T-helper 9 cell (primary cell): ENCODE data around the gene C13orf46.
A peak's percentile ranks its signal among the peaks of the same experiment; 100 is the strongest.

Experiments used
- DNase-seq: peaks from one replicate; pipeline ENCODE4 v3.0.0-alpha.2; 2020

Gene C13orf46

GRCh38 chr13:113936166-113936965 lies 37.5 kb downstream of the C13orf46 start:
- no peak for DNase-seq

DNA sequence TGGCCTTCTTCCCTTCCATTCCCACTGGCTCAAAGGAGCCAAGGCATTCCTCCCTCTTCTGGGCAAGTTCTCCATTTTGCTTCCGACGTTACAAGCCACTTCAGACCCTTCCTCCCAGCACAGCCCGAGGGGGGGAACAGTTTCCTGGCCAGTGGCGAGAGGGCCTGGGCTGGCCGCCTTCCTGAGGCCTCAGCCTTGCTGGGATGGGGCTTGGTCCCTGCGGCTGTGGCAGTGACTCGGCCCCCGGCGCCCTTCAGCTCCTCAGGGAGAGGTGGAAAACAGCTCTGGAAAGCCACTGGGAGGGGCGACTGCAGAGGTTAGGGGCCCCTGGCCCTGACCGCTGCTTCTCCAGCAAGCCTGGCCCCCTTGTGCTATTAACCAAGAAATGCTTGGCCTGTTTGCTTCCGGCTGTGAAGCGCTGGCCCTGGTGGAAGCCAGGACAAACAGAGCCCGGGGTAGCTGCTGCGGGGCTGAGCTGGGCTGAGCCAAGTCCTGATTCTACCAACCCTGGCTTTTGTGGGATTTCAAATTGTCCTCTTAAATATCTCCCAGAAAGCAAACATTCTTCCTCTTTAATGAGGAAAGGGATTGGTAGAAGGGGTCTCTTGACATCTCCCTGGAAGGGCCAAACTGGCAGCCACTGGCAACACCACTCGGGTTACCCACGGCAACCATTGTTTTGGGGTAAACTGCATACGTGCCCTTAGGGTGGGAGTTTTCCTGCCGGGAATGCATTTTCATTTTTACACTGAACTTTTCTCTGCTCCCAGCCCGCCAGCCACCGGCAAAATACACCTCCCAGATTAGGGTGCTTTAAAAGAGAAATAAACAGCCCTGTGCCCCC lies 38.7 kb downstream of the C13orf46 start:
- no peak for DNase-seq

GRCh38 chr13:113934576-113934975 lies 39.3 kb downstream of the C13orf46 start:
- no peak for DNase-seq

DNA sequence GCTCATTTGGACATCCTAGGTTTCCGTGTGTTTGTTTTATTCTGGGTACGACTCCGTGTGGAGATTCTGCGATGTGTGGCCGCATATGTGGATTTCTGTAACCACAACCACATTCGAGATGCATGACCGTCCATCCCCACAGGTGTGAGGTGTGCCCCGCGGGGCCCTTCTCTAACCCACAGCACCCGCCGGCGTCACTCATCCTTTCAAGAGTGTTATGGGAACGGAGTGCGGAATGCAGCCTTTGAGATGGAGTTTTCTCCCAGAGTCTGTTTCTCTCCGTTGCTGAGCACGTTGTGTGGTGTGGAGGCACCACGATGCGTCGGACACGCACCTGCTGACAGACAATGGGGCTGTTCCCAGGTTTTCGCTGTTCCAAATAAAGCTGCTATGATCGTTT lies 40.0 kb downstream of the C13orf46 start:
- DNase-seq: no peak

- DNase-seq: no peak
Observed at GRCh38 chr13:113931841-113932459, 41.9 kb downstream of the C13orf46 start.

DNA sequence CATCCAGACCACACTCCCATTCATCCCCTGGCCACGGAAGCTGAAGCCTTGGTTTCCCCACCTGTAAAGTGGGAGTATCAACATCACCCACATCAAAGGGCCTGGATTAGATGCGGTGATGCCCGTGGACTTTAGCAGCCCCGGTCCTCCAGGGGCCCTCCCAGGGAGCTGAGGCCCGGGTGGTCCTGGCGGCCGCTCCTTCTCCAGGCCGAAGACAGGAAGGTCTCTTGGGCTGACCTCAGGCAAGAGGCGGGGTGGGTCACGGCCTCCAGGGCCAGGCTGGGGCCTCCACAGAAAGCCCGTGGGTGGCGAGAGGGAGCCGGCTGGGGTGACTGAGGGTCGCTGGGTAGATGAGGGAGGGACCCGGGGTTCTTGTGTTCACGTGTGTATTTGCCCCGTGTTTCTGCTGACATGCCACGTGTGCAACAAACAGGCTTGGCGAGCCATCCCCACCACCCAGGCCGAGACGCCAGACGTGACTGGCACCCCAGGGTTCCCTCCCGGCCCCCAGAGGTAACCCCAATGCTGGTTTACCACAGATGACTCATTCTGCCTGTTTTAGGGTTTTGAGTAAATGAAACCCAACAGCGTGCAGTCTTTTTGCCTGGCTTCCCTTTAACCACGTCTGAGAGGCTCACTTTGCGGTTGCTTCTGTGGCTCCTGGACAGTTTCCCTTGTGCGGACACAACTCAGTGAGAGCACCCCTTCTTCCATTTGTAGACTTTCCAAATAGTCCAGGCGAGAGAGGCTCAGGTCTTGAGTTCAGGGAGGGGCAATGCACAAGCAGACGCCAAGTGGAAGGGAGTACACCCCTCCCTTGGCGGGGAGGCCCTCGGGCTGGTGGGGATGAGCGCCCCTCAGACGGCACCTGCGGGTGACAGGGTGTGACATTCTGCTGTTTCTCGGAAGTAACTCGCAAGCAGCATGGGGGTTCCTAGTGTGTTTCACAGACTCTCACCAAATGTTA lies 42.9 kb downstream of the C13orf46 start:
- DNase-seq: peak; percentile 38

GRCh38 chr13:113929628-113930615 lies 44.0 kb downstream of the C13orf46 start:
- DNase-seq: no peak

DNA sequence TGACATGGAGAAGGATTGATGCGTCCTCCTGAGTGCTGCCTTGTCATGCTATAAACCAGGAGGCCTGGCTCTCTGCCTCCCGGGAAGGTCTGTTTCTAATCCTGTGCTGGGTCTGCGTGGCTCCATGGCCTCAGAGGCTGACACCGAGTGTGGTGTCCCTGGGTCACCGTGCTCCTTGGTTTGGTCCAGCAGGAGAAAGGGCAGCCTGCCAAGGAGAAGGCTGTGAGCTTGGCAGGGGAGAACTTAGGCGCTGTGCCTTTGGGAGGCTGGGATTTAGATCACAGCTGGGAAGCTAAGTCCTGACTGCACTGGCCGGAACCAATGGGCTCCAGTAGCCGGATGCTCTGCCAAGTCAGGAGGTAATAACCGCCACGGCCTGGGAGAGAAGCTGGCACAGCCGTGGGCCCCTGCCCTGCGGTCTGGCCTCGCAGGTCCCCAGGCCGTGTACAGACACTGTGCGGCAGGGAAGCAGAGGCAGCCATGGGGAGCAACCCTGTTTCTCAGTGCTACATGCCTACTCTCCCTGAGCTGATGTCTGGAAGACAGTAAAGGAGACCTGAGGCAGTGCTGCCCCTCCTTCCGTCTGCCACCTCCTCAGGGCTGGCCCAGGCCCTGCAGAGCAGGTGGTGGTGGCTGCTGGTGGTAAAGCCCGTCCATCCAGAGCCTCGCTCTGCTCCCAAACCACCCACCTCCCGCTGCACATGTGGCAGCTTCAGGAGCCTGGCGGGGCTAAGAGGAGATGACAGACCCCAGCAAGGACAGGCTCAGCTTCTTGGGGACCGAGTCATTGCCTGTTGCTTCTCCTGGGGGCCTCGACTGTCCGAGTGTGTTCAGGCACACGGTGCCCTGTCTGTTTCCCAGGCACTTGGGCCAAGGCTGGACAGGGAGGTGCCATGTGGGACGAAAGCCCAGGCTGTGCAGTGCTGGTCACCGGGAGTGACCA lies 44.9 kb downstream of the C13orf46 start:
- DNase-seq: no peak

DNA sequence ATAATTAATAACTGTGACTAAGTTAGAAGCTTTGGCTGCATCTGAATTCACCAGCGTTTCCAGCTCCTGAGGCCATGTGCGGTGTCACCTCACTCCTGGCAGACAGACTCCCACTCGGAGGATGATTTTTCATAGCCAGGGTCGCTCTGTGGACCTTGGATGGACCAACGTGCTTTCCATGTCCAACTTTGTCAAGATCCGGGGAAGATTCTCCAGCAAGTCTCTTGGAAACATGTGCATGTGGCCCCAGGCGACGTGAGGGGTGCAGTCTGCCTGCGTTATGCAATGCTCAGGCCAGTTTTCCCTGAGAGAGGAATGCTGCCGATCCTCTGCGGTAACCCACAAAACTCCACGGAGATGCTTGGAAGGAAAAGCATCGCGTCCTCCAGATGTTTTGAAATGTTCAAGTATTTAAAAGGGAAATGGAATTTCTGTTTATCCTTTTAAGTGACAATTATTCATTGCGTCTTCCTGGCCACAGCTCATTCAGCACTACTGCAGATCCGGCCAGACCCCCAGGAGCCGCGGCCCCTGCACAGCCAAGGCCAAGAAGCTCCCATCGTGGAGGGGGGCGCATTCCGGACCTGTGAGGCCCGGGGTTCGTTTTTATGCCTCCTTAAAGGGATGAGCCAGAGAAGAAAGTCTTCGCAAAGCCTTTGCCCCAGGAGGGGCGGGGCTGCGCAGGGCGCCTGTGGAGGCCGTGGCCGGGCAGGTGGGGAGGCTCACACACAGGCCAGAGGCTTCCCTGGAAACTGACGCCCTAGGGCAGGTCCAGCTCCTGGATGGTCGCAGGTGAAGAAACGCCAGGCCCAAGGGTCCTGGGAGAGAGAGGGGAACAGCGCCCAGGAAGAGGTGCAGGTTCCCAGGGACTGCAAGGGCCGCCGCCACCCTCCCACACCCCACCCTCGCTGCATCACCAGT lies 46.0 kb downstream of the C13orf46 start:
- no peak for DNase-seq

DNA sequence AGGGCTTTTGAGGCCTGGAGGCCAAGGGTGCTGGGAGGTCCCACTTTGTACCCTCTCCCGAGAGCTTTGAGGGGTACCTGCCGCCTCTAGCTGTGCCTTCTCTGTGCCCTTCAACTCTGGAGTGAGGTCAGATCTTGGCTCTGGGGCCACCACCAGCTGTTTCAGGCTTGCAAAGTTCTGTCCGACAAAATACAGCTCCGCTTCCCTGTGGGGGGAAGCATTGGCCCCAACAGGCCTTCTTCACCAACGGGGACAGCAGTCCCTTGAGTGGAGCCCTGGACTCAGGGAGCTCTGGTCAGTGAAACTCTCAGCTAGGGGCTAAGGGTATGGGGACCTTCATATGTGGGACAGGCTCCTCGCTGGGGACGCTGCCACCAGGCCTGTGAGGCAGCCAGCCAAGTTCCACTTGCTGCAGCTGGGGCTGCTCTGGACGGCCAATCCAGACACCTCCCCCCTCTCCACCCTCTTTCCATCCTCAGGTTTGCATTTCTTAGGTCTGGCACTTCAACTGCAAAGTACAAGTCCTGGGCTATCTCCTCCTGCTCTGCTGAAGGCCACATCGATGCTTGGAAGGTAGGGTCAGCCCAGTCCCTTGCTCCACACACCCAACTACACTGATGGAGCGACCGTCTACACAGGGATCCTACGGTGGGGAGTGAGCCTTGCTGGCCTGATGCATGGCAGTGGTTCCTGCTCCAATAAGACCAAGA lies 46.8 kb downstream of the C13orf46 start:
- DNase-seq: no peak

GRCh38 chr13:113926301-113926761 lies 47.5 kb downstream of the C13orf46 start:
- no peak for DNase-seq

GRCh38 chr13:113924184-113924901 lies 49.5 kb downstream of the C13orf46 start:
- DNase-seq: no peak

GRCh38 chr13:113923376-113924063 lies 50.4 kb downstream of the C13orf46 start:
- no peak for DNase-seq

- no peak for DNase-seq
Observed at GRCh38 chr13:113922412-113923118, 51.3 kb downstream of the C13orf46 start.

- DNase-seq: no peak
Observed at GRCh38 chr13:113921763-113922162, 52.1 kb downstream of the C13orf46 start.
